Naive thymus-derived CD4-positive, alpha-beta T cell (primary cell): ENCODE data around the gene PROM1. TPM values are rescaled to one million over a fixed set of nuclear protein-coding genes. Genes with fewer than 3 reads are reported as not detected.

Source experiments
- ATAC-seq: fragments of 150-1000 bp; cut with Tn5 transposase; 2 replicates; pipeline ENCODE4 v1.10.0; 2021; ENCODE audit warnings: mild to moderate bottlenecking, moderate library complexity
- CTCF ChIA-PET: fragments of 350-600 bp; sonication (Branson Sonifier 250); formaldehyde crosslinking; loops from one replicate; lab custom pipeline; 2021; ENCODE audit warnings: antibody characterized with exemption; lab: Charles Lee
- POLR2A ChIA-PET: fragments of 350-600 bp; sonication (Branson Sonifier 250); formaldehyde crosslinking; loops from one replicate; lab custom pipeline; 2021; ENCODE audit warnings: antibody characterized with exemption, inconsistent platforms; lab: Charles Lee
- DNase-seq, 9 donors: peaks; one replicate each; pipeline versions ENCODE4 v3.0.0 to v3.0.0-alpha.2; 2020 to 2022; ENCODE audit warnings: mixed read lengths in 1 of 9
- H3K27ac ChIP-seq: one replicate; pipeline ENCODE4 v1.7.0; 2013; ENCODE audit warnings: mild to moderate bottlenecking, low read depth, low read length, moderate library complexity
- H3K27me3 ChIP-seq, 2 donors: one replicate each; pipeline ENCODE4 v1.7.0; 2013; ENCODE audit warnings: low read length in 2 of 2, mild to moderate bottlenecking in 2 of 2, moderate library complexity in 2 of 2; ENCODE audit not compliant: control insufficient read depth in 2 of 2, insufficient read depth in 2 of 2
- H3K36me3 ChIP-seq, 3 experiments: 1 replicate in 2 of 3; 2 replicates in 1 of 3; pipeline ENCODE4 v1.7.0; 2013; ENCODE audit warnings: low read length in 3 of 3, mild to moderate bottlenecking in 3 of 3, moderate library complexity in 1 of 3; ENCODE audit not compliant: insufficient read depth in 3 of 3, control insufficient read depth in 2 of 3
- H3K4me1 ChIP-seq, 2 donors: one replicate each; pipeline ENCODE4 v1.7.0; 2013; ENCODE audit warnings: low read length in 2 of 2, mild to moderate bottlenecking in 2 of 2, moderate library complexity in 1 of 2; ENCODE audit not compliant: control insufficient read depth in 2 of 2, insufficient read depth in 2 of 2
- H3K4me3 ChIP-seq: 2 replicates; pipeline ENCODE4 v1.7.0; 2013; ENCODE audit warnings: mild to moderate bottlenecking, low read length
- H3K9me3 ChIP-seq, 3 experiments: 1 replicate in 2 of 3; 2 replicates in 1 of 3; pipeline ENCODE4 v1.7.0; 2013; ENCODE audit warnings: low read length in 3 of 3; ENCODE audit not compliant: control insufficient read depth in 2 of 3
- H3K27ac Mint-ChIP-seq, 9 donors: one replicate each; pipeline ENCODE4 v1.8.0; 2020 to 2022; ENCODE audit warnings: mixed read lengths in 9 of 9, mild to moderate bottlenecking in 8 of 9, moderate library complexity in 5 of 9, inconsistent platforms in 2 of 9
- H3K27me3 Mint-ChIP-seq, 5 donors: one replicate each; pipeline ENCODE4 v1.8.0; 2021 to 2022; ENCODE audit warnings: mixed read lengths in 5 of 5, mild to moderate bottlenecking in 1 of 5
- H3K36me3 Mint-ChIP-seq, 5 donors: one replicate each; pipeline ENCODE4 v1.8.0; 2020 to 2022; ENCODE audit warnings: mixed read lengths in 5 of 5, mild to moderate bottlenecking in 3 of 5, inconsistent platforms in 1 of 5
- H3K4me1 Mint-ChIP-seq, 7 donors: one replicate each; pipeline ENCODE4 v1.8.0; 2020 to 2022; ENCODE audit warnings: mixed read lengths in 7 of 7, mild to moderate bottlenecking in 3 of 7, inconsistent platforms in 1 of 7
- H3K4me3 Mint-ChIP-seq, 10 donors: one replicate each; pipeline ENCODE4 v1.8.0; 2020 to 2022; ENCODE audit warnings: mild to moderate bottlenecking in 10 of 10, mixed read lengths in 10 of 10, moderate library complexity in 6 of 10, inconsistent platforms in 2 of 10
- H3K9me3 Mint-ChIP-seq, 11 donors: one replicate each; pipeline ENCODE4 v1.8.0; 2020 to 2022; ENCODE audit warnings: mixed read lengths in 11 of 11, mild to moderate bottlenecking in 4 of 11, inconsistent platforms in 1 of 11, moderate library complexity in 1 of 11
- intact Hi-C, 2 donors: fragments of 100-400 bp; cut with micrococcal nuclease; formaldehyde crosslinking; loops; one replicate each; pipeline ENCODE4 v1.15.1; 2023
- polyA plus RNA-seq, 2 donors: library from polyadenylated mRNA; unstranded; fragments of 300-500 nt; fragmentation: Illumina TruSeq; gene quantifications; one replicate each; pipeline ENCODE4 v1.2.3, GENCODE V29; 2021
- total RNA-seq, 6 experiments: library from RNA in 5 of 6; stranded (reverse) in 5 of 6; gene quantifications; 1 replicate in 5 of 6; 2 replicates in 1 of 6; pipeline ENCODE4 v1.2.3 and lab custom pipeline; 2021 to 2026

Gene PROM1
- total and polyA plus RNA-seq, 7 experiments from 2014 or later: 0.13 to 2.6 TPM; not detected in 5

DNA sequence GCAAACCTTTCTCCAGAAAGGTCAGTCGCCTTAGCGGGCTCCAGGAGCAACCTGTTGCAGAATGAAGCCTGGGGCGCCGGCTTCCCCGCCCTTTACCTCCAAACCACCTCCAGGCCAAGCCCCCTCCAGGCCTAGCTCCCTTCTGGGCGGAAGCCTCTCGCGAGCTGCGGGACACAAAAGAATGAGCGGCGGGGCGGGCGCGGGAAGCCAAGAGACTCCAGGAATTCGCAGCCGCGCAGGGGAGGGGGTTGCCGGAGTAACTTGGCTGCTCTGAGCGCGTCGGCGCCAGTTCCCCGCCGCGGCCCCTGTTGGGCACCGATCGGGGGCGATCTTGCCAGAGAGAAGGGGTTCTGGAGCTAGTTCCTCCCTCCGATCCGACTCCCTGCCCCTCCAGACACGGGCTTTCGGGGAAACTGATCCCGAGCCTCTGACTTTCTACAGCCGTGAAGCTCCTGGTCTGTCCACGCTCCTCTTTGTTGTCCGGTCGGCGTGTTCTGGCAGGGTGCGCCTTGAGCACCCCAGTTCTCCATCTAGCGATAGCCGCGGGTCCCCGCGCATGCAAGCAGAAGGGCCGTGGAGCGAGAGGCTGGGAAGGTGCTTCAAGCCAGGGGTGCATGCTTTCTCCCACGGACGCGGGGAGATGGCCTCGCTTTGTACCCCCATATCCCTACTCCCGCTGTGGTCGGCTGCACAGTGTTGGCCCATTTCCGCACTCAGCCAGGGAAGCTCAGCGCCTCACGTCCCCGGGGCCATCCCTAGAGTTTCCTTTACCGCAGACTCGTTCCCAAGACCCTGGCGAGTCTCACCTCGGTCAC is 1.2 kb downstream of the PROM1 start:
- intact Hi-C loops: no loop called here
- H3K27me3 ChIP-seq: peaks cover 0 to 6% of the 10 kb centered on the region in 2 donors
- H3K27ac Mint-ChIP-seq: no peak overlapping the region

DNA sequence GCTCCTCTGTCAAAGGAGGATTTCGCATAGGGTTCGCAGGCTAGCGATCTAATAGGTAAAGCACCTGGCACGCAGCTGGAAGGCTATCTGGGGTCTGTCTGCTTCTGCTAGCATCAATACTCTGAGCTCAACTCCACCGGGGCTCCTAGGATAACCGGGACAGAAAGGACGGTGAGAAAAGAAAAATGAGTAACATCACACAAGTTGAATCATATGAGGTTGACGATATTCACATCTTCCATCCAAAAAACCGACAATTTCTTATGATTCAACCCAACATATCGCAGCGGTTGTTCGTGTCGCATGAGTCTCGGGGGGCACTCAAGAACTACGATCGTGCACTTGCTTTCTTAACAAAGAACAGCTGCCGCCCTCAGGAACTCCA is 1.8 kb downstream of the PROM1 start:
- H3K36me3 Mint-ChIP-seq: peaks cover 0 to 3% (median 0%) of the 10 kb centered on the region in 5 donors
- intact Hi-C loops: no loop called here
- H3K27ac Mint-ChIP-seq: peak overlapping the region in 1 of 9 donors; percentile 40

More for the DNA sequence above, 1.2 kb downstream of the PROM1 start:
- CTCF ChIA-PET: no interaction called here
- DNase-seq: peak in 2 of 9 donors; percentile 7
- peak; percentile 51 for ATAC-seq
- peaks cover 0 to 5% (median 0%) of the 10 kb centered on the region in 11 donors for H3K9me3 Mint-ChIP-seq
- peak overlapping the region; percentile 53 to 89 (median 75) for H3K4me3 Mint-ChIP-seq
- peaks cover 3 to 12% of the 10 kb centered on the region in 2 donors for H3K4me1 ChIP-seq
- H3K36me3 ChIP-seq: no peaks in the 10 kb centered on the region
- peaks cover 0 to 3% (median 0%) of the 10 kb centered on the region in 5 donors for H3K36me3 Mint-ChIP-seq
- H3K9me3 ChIP-seq: no peaks in the 10 kb centered on the region
- POLR2A ChIA-PET: no interaction called here
- peaks cover 63 to 81% (median 69%) of the 10 kb centered on the region in 5 donors for H3K27me3 Mint-ChIP-seq
- H3K4me1 Mint-ChIP-seq: peaks cover 12 to 28% (median 19%) of the 10 kb centered on the region in 7 donors
- H3K4me3 ChIP-seq: peak overlapping the region; percentile 27
- no peak overlapping the region for H3K27ac ChIP-seq

GRCh38 chr4:16079046-16079445 is 4.8 kb downstream of the PROM1 start:
- H3K4me1 Mint-ChIP-seq: peaks cover 10 to 20% (median 16%) of the 10 kb centered on the region in 7 donors
- Histone ChIP-seq H3K27me3 (peaks cover 0 to 6% of the 10 kb centered on the region in 2 donors), H3K36me3 (no peaks in the 10 kb centered on the region), H3K4me3 (no peak overlapping the region), H3K9me3 (no peaks in the 10 kb centered on the region), H3K27ac (no peak overlapping the region), H3K4me1 (peaks cover 3 to 12% of the 10 kb centered on the region in 2 donors)
- ATAC-seq: no peak
- no peaks in the 10 kb centered on the region for H3K9me3 Mint-ChIP-seq
- POLR2A ChIA-PET: no interaction called here
- no peak for DNase-seq
- CTCF ChIA-PET: no interaction called here
- no peaks in the 10 kb centered on the region for H3K36me3 Mint-ChIP-seq
- H3K4me3 Mint-ChIP-seq: no peak overlapping the region
- peaks cover 48 to 67% (median 57%) of the 10 kb centered on the region in 5 donors for H3K27me3 Mint-ChIP-seq
- H3K27ac Mint-ChIP-seq: no peak overlapping the region
- intact Hi-C loops: no loop called here

More for the DNA sequence above, 1.8 kb downstream of the PROM1 start:
- ATAC-seq (no peak), DNase-seq (no peak)
- H3K4me1 ChIP-seq: peaks cover 3 to 12% of the 10 kb centered on the region in 2 donors
- Mint-ChIP-seq H3K9me3 (peaks cover 0 to 5% (median 0%) of the 10 kb centered on the region in 11 donors), H3K4me3 (peak overlapping the region; percentile 53 to 89 (median 75)), H3K4me1 (peaks cover 12 to 28% (median 19%) of the 10 kb centered on the region in 7 donors), H3K27me3 (peaks cover 67 to 76% (median 70%) of the 10 kb centered on the region in 5 donors)
- no peak overlapping the region for H3K27ac ChIP-seq
- H3K36me3 ChIP-seq: no peaks in the 10 kb centered on the region
- no peaks in the 10 kb centered on the region for H3K9me3 ChIP-seq
- ChIA-PET POLR2A (no interaction called here), CTCF (no interaction called here)
- H3K4me3 ChIP-seq: peak overlapping the region; percentile 17
- peaks cover 0 to 6% of the 10 kb centered on the region in 2 donors for H3K27me3 ChIP-seq

DNA sequence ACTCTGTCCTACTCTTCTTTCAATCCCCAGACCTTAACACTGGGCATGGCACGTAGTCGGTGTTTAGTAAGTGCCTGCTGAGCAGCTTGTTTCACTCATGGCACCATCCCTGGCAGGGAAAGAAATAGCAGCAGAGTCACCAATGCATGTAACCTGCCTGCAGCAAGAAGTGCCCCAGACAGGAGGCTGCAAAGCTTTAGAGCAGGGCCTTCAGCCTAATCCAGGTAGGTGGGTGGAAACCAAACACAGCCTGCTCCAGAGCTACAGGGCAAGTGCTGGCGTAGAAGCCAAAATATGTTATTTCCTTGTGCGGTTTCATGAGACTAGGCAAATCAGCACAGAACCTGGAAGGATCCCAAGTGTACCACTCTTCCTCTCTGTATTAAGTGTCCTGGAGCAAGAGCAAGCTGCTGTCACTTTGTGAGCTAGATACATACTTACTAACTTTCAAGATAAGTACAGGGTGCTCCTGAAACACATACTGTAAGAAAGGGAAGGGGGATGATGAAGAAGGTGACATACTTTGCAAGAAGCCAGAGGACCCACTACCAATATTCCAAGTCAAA is 5.5 kb downstream of the PROM1 start:
- ChIA-PET POLR2A (no interaction called here), CTCF (no interaction called here)
- ATAC-seq (no peak), DNase-seq (no peak)
- H3K36me3 ChIP-seq: no peaks in the 10 kb centered on the region
- no peaks in the 10 kb centered on the region for H3K9me3 Mint-ChIP-seq
- peaks cover 3 to 12% of the 10 kb centered on the region in 2 donors for H3K4me1 ChIP-seq
- H3K27ac Mint-ChIP-seq: no peak overlapping the region
- no peaks in the 10 kb centered on the region for H3K36me3 Mint-ChIP-seq
- no peak overlapping the region for H3K4me3 Mint-ChIP-seq
- H3K4me3 ChIP-seq: no peak overlapping the region
- no peak overlapping the region for H3K27ac ChIP-seq
- peaks cover 50 to 66% (median 57%) of the 10 kb centered on the region in 5 donors for H3K27me3 Mint-ChIP-seq
- no peaks in the 10 kb centered on the region for H3K9me3 ChIP-seq
- intact Hi-C loops: no loop called here
- peaks cover 8 to 17% (median 13%) of the 10 kb centered on the region in 7 donors for H3K4me1 Mint-ChIP-seq
- H3K27me3 ChIP-seq: peaks cover 0 to 6% of the 10 kb centered on the region in 2 donors

- no peak for ATAC-seq
- ChIA-PET CTCF (no interaction called here), POLR2A (no interaction called here)
- Histone ChIP-seq H3K36me3 (no peaks in the 10 kb centered on the region), H3K9me3 (no peaks in the 10 kb centered on the region), H3K4me3 (no peak overlapping the region), H3K27me3 (peaks cover 0 to 4% of the 10 kb centered on the region in 2 donors), H3K27ac (no peak overlapping the region), H3K4me1 (peaks cover under 1 to 8% of the 10 kb centered on the region in 2 donors)
- H3K9me3 Mint-ChIP-seq: no peaks in the 10 kb centered on the region
- intact Hi-C loops: no loop called here
- no peak for DNase-seq
- no peak overlapping the region for H3K4me3 Mint-ChIP-seq
- H3K27me3 Mint-ChIP-seq: peaks cover 53 to 70% (median 58%) of the 10 kb centered on the region in 5 donors
- H3K4me1 Mint-ChIP-seq: peaks cover 8 to 14% (median 11%) of the 10 kb centered on the region in 7 donors
- no peak overlapping the region for H3K27ac Mint-ChIP-seq
- no peaks in the 10 kb centered on the region for H3K36me3 Mint-ChIP-seq
Measured at GRCh38 chr4:16077786-16078185, 6.0 kb downstream of the PROM1 start.

DNA sequence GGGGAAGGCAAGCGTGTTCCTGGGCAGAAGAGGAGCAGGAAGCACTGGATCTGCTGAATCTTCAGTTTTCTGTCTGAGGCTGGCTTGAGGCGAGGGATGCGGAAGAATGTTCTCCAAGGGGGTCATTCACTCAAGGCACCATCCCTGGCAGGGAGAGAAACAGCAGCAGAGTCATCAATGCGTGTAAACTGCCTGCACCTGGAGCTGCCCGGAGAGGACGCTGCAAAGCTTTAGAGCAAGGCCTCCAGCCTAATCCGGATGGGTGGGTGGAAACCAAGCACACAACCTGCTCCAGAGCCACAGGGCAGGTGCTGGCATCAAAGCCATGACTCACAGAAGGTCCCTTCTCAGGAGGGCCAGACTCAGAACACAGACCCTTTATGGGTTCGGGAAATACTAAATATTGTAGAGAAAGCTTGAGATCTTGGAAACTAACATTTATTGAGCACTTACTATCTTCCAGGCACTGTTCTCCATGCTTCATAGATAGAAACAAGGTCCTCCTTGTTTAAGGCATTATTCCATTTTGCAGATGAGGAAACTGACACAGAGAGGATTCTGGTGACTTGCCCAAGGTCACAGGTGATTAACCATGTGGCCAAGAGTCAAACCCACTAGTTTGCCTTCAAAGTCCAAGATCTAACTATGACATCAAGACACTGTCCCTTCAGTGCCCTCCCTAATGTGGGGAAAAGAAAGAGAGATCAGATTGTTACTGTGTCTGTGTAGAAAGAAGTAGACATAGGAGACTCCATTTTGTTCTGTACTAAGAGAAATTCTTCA is 7.7 kb downstream of the PROM1 start:
- Histone ChIP-seq H3K9me3 (no peaks in the 10 kb centered on the region), H3K27me3 (no peaks in the 10 kb centered on the region), H3K36me3 (no peaks in the 10 kb centered on the region), H3K27ac (no peak overlapping the region), H3K4me3 (no peak overlapping the region), H3K4me1 (no peaks in the 10 kb centered on the region)
- Mint-ChIP-seq H3K9me3 (no peaks in the 10 kb centered on the region), H3K4me1 (peaks cover 0 to 6% (median 0%) of the 10 kb centered on the region in 7 donors), H3K36me3 (no peaks in the 10 kb centered on the region), H3K27ac (no peak overlapping the region), H3K4me3 (no peak overlapping the region), H3K27me3 (peaks cover 50 to 61% (median 51%) of the 10 kb centered on the region in 5 donors)
- intact Hi-C loops: no loop called here
- DNase-seq (no peak), ATAC-seq (no peak)
- POLR2A ChIA-PET: no interaction called here
- CTCF ChIA-PET: no interaction called here
